HG03045 (cell line): ENCODE results near the gene LRCH4.
"Not testable (repeated sequence)": the region's sequence is repeated elsewhere in the genome, so short reads cannot be mapped to it uniquely, and the experiment has no call there.

ENCODE experiments used
- ATAC-seq: cut with Tn5 transposase; IDR thresholded peaks from one replicate; pipeline ENCODE4 v1.9.1; 2021; ENCODE audit warnings: mild to moderate bottlenecking, moderate library complexity; ENCODE audit not compliant: unreplicated experiment

LRCH4 gene

GRCh38 chr7:100546129-100546925, 39.6 kb downstream of the LRCH4 start:
- peak; percentile 41 for ATAC-seq

- peak; percentile 49 for ATAC-seq
These were observed 40.4 kb downstream of the LRCH4 start for GRCh38 chr7:100545360-100546128.

- ATAC-seq = no peak
These were observed 41.0 kb downstream of the LRCH4 start for GRCh38 chr7:100544967-100545359.

GRCh38 chr7:100544386-100544785, 41.5 kb downstream of the LRCH4 start:
- no peak for ATAC-seq

GRCh38 chr7:100543586-100543985, 42.3 kb downstream of the LRCH4 start:
- ATAC-seq = no peak

- ATAC-seq = not testable (repeated sequence)
These were observed 44.6 kb downstream of the LRCH4 start for GRCh38 chr7:100541309-100541708.

- no peak for ATAC-seq
These were observed 45.7 kb downstream of the LRCH4 start for GRCh38 chr7:100540073-100540723.

GRCh38 chr7:100539436-100540006, 46.4 kb downstream of the LRCH4 start:
- ATAC-seq = no peak

- peak; percentile 95 for ATAC-seq
These were observed 47.1 kb downstream of the LRCH4 start, which contains the start of gene AGFG2 for GRCh38 chr7:100538654-100539435. Gene AGFG2 (plus strand): TSS chr7:100539203. CDS start chr7:100539347, 144 bp downstream.

GRCh38 chr7:100538348-100538653, 47.6 kb downstream of the LRCH4 start:
- ATAC-seq = no peak

GRCh38 chr7:100536695-100537094, 49.2 kb downstream of the LRCH4 start:
- not testable (repeated sequence) for ATAC-seq

GRCh38 chr7:100535982-100536381, 49.9 kb downstream of the LRCH4 start:
- not testable (repeated sequence) for ATAC-seq

- no peak for ATAC-seq
These were observed 53.5 kb downstream of the LRCH4 start for GRCh38 chr7:100532165-100533022.

- not testable (repeated sequence) for ATAC-seq
These were observed 57.6 kb downstream of the LRCH4 start for GRCh38 chr7:100528108-100528866.
